Prostate gland (tissue), 2 donors: ENCODE measurements around the gene LRCH1.

Experiments used
- CTCF ChIP-seq, 4 experiments: fragments of 200-600 bp in 2 of 4; fragments of 450-650 bp in 2 of 4; sonication (generic) in 2 of 4; IDR thresholded peaks; 1 replicate in 3 of 4; 2 replicates in 1 of 4; pipeline ENCODE4 v1.5.1; 2016 to 2019; ENCODE audit warnings: antibody characterized with exemption in 4 of 4, mild to moderate bottlenecking in 2 of 4, moderate library complexity in 2 of 4
- POLR2AphosphoS5 ChIP-seq: sonication (generic); formaldehyde crosslinking; IDR thresholded peaks from one replicate; pipeline ENCODE4 v1.6.1; 2017; ENCODE audit warnings: antibody characterized with exemption

- no peak for TF ChIP-seq CTCF (IDR thresholded peaks at IDR 0.05)
- no peak for TF ChIP-seq POLR2AphosphoS5
These were observed 109.7 kb downstream of the LRCH1 start for GRCh38 chr13:46662690-46663089.
